ENCODE measurements around the gene ZNF236.
"Not testable (repeated sequence)": the region's sequence is repeated elsewhere in the genome, so short reads cannot be mapped to it uniquely, and the experiment has no call there.

ZNF236 gene

GRCh38 chr18:76822506-76823160 lies at the start of gene ZNF236:
Gene ZNF236, plus strand, starts transcription at chr18:76822557. Its CDS starts 51 bp downstream, at chr18:76822608.
- peak; percentile 71 for DNase-seq

DNA sequence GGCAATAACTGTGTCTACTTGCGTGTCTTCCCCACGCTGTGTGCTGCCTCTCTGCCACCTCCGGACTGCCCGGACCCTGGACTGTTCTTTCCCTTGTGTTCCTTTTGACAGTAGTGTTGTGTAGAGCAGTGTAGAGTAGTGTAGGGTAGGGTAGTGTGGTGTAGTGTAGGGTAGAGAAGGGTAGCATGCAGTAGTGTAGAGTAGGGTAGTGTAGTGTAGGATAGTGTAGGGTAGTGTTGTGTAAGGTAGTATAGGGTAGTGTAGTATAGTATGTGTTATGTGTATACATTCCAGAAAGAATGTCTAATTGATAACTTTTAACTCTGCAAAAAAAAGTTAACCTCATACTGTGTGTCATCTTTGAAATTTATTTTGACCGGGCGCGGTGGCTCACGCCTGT lies 49.7 kb upstream of the ZNF236 start:
- DNase-seq = no peak

DNA sequence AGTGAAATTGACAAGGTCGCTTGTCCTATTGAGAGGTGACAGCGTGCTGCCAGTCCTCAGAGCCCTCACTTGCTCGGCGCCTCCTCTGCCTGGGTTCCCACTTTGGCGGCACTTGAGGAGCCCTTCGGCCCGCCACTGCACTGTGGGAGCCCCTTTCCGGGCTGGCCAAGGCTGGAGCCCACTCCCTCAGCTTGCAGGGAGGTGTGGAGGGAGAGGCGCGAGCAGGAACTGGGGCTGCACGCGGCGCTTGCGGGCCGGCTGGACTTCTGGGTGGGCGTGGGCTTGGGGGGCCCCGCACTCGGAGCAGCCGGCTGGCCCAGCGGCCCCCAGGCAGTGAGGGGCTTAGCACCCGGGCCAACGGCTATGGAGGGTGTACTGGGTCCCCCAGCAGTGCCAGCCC lies 45.3 kb upstream of the ZNF236 start:
- DNase-seq = not testable (repeated sequence)

- no peak for DNase-seq
These were observed 38.4 kb upstream of the ZNF236 start for GRCh38 chr18:76783786-76784484.

GRCh38 chr18:76785872-76786271 lies 36.5 kb upstream of the ZNF236 start:
- DNase-seq = no peak

DNA sequence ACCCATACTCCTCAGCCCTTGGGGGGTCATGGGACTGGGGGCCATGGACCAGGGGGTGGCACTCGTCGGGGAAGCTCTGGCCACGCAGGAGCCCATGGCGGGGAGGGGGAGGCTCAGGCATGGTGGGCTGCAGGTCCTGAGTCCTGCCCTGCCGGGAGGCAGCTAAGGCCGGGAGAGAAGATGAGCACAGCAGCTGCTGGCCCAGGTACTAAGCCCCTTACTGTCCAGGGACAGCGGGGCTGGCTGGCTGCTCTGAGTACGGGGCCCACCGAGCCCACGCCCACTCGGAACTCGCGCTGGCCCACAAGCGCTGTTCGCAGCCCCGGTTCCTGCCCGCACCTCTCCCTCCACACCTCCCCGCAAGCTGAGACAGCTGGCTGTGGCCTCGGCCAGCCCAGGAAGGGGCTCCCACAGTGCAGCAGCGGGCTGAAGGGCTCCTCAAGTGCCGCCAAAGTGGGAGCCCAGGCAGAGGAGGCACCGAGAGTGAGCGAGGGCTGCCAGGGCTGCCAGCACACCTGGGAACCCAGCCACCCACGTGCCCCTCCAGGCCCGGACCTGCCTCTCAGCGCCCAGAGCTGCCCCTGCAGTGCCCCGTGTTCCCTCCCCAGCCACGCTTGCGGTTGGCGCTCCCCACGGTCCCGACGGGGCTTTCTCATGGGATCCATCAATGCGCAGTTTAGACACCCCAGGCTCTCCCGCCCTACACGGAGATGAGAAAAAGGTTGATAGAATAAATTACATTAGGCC lies 33.6 kb upstream of the ZNF236 start:
- DNase-seq = no peak

- no peak for DNase-seq
These were observed 31.3 kb upstream of the ZNF236 start for GRCh38 chr18:76791106-76791505.

DNA sequence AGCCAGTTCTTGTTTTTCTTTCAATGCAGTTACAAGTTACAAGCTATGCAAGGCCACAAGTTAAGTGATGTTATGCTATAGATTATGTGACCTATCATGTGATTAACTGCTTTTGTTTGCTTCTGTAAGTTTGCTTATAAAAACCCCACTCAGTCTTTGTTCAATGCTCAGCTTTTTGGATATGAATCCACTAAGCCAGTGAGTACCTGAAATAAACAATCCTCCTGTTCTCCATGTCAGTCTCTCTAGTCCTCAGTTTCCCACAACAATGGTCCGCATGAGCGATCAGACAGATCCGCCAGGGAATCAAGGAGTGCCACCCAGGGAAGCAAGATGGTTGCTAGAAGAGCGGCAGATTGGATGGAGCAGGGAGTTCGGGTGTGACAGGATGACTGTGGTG lies 30.7 kb upstream of the ZNF236 start:
- no peak for DNase-seq

GRCh38 chr18:76794326-76794725 lies 28.0 kb upstream of the ZNF236 start:
- no peak for DNase-seq

DNA sequence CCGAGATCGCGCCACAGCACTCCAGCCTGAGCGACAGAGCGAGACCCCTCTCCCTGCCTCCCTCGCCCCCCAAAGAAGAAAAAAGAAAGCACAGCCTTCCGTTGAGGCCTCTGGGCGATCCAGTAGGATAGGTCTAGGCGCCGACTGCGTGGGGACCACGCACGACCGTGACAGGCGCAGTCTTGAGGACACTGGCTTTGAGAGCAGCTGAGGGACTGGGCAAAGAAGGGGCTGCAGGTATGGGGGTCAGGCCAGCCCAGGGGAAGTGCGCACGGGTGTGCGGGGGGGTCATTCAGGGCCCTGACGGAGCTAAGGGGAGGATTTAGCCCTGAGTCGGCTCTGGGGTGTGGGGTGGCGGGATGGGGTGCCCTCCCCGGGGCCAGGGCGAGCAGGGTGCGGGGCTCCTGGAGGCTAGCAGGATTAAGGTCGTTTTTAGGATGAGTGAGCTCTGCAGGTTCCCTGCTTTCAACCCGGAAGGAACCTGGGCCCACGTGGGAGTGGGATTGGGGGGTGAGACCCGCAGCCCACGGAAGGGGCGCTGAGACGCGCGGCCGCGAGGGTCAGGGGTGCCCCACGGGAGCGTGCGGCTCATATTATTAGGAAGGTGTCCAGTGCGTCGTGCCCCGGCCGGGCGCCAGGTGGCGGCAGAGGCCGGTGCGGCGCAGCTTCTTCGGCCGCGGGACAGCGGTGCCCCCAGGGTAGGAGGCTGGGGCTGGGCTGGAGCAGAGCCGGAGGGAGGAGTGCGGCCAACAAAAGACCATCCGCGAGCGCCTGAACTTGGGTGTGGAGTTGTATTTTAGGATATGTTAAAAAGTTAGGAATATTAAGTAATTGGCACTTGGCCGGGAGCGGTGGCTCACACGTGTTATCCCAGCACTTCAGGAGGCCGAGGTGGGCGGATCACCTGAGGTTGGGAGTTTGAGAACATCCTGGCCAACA lies 20.5 kb upstream of the ZNF236 start:
- DNase-seq = peak; percentile 60

- no peak for DNase-seq
These were observed 18.9 kb upstream of the ZNF236 start for GRCh38 chr18:76803413-76803812.

GRCh38 chr18:76803814-76804213 lies 18.5 kb upstream of the ZNF236 start:
- DNase-seq = peak; percentile 84

- no peak for DNase-seq
These were observed 17.1 kb upstream of the ZNF236 start for GRCh38 chr18:76805221-76805620.

GRCh38 chr18:76806301-76806700 lies 16.1 kb upstream of the ZNF236 start:
- DNase-seq = no peak

DNA sequence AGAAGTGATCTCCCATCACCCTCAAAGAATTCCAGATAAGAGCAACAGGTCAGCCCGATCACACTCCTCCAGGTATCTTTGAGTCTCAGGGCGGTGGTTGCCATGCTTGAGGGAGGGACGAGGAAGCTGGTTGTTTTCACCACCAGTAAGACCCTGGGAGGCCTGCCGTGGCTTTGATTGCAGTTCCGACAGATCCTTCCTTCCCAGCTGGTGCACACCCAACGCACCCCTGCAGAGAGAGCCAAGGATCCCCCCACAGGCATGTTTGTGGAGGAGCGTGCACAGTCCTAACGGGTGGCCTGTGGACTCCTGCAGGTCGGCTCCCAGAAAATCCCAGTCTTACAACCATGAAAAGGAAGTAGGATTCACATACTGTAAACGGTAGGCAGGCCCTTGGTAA lies 13.8 kb upstream of the ZNF236 start:
- no peak for DNase-seq

DNA sequence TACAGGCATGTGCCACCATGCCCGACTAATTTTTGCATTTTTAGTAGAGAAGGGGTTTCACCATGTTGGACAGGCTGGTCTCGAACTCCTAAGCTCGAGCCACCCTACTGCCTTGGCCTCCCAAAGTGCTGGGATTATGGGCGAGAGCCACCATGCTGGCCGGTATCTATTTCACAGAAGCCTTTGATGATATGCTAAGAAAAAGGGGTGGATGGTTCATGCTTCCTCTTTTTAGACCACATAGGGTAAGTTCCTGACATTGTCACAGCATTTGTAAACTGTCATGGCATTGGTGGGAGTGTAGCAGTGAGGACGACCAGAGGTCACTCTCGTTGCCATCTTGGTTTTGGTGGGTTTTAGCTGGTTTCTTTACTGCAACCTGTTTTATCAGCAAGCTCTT lies 10.8 kb upstream of the ZNF236 start:
- not testable (repeated sequence) for DNase-seq

DNA sequence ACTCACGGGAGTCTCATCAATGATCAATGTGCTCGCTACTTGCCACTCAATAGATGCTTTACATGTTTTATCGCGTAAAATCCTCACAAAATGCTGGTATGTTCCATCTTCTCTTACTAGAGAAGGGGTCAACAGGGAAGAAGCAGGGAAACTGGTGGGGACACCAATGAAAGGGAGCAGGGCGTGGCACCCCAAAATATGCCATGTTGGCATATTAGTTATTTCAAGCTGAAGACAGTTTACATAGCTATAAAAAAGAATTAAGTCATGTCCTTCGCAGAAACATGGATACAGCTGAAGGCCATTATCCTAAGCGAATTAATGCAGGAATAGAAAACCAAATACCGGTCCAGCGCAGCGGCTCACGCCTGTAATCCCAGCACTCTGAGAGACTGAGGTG lies 8.1 kb upstream of the ZNF236 start:
- no peak for DNase-seq

DNA sequence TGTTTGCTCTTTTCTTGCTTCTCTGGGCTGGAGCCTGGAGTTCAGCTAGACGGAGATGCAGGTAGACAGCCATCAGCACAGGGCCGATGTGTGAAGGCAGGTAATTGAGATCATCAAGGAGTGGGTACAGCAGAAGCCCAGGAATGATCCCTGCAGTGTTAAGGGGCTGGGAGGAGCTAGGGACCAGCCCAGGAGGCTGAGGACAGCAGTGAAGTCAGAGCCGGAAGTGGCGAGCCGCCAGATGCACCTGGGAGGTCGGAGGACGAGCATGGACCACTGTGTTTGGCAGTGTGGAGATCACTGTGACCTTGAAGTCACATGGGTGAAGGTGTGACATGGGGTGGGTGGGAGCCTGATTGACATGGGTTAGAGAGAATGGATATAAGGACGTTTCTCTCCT lies 6.2 kb upstream of the ZNF236 start:
- DNase-seq = no peak

- DNase-seq = no peak
These were observed 4.3 kb upstream of the ZNF236 start for GRCh38 chr18:76817888-76818611.

DNA sequence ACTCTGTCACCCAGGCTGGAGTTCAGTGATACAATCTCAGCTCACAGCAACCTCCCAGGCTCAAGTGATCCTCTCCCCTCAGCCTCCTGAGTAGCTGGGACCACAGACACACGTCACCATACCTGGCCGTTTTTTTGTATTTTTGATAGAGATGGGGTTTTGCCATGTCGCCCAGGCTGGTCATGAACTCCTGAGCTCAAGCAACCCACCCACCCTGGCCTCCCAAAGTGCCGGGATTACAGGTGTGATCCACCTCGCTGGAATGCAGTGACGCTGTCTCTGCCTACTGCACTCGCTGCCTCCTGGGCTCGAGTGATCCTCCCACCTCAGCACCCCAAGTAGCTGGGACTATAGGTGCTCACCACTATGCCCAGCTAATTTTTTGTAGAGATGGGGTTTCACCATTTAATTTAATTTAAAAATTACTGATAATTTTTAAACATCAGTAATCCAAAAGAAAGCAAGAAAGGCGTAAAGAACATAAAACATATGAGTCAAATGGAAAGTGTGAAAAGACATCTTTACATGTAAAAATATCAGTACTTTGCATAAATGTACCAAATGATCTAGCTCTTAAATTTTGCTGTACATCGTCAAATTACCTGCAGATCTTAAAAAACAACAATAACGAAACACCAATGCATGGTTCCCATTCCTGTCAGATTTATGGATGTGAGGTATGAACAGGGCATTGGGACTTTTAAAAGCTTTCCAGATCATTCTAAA lies 2.8 kb upstream of the ZNF236 start:
- no peak for DNase-seq

- DNase-seq = peak; percentile 25
These were observed 942 bp upstream of the ZNF236 start for GRCh38 chr18:76821356-76821874.

All from NCI-H82 (cell line).